RPMI8226 (cell line): ENCODE results near the gene PUM2.
A peak's percentile ranks its signal among the peaks of the same experiment; 100 is the strongest.
"Not testable (repeated sequence)": the region's sequence is repeated elsewhere in the genome, so short reads cannot be mapped to it uniquely, and the experiment has no call there.

Source experiments
- DNase-seq: peaks from one replicate; pipeline ENCODE4 v3.0.0-alpha.2; 2015

PUM2 gene

DNA sequence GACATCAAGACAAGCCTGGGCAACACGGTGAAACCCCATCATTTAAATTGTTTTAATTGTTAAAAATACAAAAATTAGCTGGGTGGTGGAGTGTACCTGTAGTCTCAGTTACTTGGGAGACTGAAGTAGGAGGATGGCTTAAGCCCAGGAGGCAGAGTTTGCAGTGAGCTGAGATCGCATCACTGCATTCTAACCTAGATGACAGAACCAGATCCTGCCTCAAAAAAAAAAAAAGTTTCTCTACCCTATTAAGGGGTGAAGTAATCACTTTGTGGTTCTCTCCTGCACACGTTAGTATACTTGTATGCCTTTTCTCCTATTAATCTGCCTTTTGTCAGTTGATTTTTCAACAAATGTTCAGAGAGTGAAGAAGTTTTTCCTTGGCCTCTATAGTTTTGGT is 18.1 kb upstream of the PUM2 start:
- no peak for DNase-seq

DNA sequence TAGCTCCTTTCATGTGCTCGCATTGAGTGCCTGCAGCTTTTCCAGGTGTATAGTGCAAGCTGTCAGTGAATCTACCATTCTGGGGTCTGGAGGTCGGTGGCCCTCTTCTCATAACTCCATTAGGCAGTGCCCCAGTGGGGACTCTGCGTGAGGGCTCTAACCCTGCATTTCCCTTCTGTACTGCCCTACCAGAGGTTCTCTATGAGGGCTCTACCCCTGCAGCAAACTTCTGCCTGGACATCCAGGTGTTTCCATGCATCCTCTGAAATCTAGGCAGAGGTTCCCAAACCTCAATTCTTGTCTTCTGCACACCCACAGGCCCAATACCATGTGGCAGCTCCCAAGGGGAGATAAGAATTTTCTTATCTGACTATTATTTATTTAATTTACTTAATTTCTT is 17.3 kb upstream of the PUM2 start:
- not testable (repeated sequence) for DNase-seq

DNA sequence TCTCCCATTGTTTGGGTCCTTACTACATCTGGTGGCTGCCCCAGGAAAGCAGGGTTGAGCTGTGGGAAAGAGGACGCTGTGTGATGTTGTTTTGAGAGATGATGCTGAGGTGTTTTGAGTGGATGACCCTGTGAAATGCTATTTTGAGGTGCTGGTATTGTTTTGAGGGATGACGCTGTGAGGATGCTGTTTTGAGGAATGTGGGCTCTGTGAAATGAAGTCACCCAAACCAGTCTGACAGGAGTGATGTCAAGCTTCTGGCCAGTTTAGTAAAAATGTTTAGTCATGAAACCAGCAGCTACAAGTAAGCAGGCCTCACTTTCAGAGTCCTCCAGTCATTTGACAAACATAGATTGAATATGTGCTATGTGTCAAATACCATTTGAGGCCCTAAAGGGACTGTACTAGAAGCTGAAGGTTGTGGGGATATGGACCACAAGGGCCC is 16.1 kb upstream of the PUM2 start:
- no peak for DNase-seq

DNA sequence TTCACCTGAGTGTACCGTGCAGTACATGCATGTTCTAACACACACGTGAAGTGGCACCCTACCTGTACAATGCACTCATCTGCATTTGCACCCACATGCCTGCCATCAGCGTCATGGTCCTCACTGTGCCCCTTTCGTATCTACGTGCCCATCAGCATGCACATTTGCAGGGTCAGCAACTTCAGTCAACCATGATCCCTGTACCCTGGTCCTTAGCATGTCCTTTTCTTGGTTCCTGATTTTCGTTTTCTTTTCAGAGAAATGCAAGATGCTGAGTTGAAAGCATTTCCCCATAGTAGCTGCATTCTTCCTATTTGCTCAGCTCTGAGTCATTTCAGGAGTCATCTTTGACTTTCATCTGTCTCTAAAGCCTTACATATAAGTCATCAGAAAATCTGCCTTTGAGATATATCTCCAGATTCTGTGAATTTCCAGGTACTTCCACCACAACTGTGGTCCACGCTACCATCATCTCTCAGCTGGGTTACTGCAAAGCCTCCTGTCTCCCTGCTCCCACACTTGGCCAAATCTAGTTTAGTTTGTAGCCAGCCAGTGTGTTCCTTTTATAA is 14.7 kb upstream of the PUM2 start:
- peak; percentile 36 for DNase-seq

DNA sequence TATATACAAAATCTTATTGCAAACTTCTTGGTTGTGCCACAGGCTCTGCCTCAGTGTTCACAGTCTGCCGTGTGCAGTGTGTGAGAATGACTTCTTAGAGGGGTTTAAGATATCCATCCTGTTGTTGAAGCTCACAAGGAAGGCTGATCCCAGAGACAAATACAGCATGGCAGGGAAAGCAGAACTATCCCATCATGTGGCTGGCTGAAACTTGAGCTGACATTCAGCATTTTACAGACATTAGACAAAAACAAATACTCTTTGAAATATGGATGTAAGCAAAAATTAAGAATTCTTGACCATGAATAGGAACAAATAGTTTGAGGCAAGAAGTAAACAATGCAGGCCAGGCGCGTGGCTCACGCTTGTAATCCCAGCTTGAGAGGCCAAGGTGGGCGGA is 12.9 kb upstream of the PUM2 start:
- no peak for DNase-seq

DNA sequence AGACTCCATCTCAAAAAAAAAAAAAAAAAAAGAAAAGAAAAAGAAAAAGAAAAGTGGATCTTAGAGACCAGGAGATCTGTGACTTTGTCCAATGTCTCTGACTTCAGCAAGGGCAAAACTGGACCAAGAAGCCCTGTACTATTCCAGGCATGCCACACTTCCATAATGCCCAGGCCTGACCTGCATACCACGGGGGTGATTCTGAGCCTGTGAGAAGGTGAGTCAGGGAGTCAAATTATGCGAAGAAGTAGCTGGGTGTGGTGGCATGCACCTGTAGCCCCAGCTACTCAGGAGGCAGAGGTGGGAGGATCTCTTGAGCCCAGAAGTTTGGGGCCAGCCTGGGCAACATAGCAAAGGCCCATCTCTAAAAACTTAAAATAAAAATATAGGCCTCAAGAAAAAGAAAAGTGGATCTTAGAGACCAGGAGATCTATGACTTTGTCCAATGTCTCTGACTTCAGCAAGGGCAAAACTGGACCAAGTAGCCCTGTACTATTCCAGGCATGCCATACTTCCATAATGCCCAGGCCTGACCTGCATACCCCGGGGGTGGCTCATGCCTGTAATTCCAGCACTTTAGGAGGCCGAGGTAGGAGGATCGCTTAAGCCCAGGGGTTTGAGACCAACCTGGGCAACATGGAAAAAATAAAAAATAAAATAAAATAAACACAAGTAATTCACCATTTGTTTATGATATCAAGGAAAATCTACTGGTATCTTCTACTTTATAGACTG is 12.2 kb upstream of the PUM2 start:
- no peak for DNase-seq

DNA sequence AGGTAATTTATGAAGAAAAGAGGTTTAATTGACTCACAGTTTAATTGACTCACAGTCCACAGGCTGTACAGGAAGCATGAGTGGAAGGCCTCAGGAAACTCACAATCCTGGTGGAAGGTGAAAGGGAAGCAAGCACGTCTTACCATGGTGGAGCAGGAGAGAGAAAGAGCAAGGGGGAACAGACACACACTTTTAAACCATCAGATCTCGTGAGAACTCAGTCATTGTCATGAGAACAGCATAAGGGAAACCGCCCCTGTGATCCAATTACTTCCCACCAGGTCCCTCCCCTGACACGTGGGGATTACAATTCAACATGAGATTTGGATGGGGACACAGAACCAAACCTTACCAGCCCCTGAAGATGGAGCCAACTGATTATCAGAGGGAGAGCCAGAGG is 11.2 kb upstream of the PUM2 start:
- no peak for DNase-seq

DNA sequence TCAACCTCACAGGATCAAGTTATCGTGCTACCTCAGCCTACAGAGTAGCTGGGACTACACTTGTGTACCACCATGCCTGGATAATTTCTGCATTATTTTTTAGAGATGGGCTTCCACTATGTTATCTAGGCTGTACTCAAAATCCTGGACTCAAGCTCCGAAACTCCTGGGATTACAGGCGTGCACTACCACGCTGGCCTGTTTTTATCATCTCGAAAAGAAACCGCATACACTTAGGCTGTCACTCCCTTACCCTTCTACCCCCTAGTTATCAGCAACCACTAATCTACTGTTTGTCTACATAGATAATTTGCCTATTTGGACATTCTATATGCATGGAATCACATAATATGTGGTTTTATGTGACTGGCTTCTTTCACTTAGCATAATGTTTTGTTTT is 8.5 kb upstream of the PUM2 start:
- no peak for DNase-seq

DNA sequence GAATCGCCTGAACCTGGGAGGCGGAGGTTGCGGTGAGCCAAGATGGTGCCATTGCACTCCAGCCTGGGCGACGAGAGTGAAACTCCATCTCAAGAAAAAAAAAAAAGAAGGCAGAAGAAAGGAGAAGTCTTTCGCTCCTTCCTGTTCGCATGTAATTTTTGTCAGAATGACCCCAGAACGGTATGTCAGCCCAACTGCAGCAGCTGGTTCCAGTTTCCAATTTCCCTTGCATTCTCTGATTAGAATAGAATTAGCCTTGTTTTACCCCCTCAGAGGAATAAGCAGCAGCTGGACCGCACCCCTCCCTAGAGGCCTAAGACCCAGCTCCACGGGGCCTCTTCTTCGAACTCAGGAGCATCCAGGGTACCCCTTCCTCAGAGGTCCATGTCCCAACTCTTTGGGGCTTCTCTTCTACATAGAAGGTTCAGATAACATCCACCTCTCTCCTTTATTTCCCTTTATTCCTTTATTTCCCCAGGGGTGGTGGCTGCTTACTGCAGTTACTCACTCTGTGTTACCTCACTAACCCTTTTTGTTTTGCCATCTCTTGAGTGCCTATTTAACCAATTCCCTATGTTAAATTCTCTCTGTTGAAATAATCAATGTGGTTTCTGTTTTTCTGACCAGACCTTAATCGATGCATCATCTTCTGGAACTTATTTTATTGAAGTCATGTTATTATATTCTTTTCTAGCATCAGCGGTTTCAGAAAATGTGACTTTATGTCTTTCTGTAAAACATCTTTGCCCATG is 7.2 kb upstream of the PUM2 start:
- DNase-seq = no peak

DNA sequence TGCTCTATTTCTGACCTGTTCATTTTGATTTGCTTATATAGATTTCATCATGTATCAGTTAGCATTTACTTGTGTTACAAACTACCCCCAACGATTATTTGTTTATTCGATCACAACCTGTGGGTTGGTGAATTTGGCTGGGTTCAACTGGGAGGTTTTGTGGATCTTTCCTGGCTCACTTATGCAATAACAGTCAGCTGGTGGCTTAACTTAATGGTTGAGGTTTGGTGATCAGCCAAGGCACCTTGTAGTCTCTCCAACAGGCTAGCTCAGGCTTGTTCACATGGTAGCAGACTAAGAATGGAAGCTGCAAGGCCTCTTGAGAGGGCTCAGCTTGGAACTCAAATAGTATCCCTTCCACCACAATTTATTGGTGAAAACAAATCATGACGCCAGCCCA is 5.4 kb upstream of the PUM2 start:
- peak; percentile 62 for DNase-seq

DNA sequence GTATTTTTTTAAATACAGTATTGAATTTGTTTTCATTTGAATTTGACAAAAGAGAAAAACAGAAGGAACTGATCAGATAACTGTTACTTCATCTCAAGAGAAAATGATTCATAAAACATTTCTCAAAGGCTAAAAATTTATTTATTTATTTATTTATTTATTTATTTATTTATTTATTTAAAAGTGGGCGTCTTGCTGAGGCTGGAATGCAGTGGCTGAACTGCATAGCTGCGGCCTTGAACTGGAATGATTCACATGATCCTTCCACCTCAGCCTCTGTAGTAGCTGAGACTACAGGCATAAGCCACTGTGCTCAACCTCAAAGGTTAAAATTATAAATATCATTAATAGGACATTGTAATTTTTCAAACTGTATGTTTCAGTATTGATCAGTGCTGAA is 4.5 kb upstream of the PUM2 start:
- DNase-seq = no peak

DNA sequence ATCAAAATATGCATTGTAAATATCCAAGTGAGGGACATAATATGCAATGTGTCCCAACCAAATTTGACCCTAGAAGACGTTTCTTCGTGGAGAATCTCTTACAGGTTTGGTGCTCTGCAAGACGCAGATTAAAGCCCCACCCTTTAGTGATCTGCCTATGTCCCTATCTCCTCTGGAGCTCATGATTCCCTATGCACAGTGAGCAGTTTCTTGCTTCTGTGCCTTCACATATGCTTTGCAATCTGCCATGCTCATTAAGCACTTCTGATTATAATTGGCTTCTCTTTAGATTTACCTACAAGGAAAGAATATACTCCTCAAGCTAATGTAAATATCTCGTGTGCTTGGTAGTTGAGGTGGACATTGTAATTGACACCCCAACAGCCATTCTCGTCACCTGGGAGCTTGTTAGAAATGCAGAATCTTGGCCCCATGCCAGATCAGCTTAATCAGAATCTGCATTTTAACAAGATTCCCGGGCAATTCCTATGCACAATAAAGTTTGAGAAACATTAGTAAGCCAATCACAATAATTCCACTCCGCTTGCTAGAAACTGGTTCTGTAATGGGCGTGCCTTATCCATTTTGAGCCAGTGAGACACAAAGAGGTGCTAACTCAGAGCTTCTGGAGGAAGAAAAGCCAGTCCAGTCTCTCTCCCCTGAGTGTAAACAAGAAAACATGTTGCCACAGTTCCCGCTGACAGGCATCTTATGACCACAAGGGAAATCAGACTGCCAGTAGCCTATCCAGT is 2.8 kb upstream of the PUM2 start:
- no peak for DNase-seq

DNA sequence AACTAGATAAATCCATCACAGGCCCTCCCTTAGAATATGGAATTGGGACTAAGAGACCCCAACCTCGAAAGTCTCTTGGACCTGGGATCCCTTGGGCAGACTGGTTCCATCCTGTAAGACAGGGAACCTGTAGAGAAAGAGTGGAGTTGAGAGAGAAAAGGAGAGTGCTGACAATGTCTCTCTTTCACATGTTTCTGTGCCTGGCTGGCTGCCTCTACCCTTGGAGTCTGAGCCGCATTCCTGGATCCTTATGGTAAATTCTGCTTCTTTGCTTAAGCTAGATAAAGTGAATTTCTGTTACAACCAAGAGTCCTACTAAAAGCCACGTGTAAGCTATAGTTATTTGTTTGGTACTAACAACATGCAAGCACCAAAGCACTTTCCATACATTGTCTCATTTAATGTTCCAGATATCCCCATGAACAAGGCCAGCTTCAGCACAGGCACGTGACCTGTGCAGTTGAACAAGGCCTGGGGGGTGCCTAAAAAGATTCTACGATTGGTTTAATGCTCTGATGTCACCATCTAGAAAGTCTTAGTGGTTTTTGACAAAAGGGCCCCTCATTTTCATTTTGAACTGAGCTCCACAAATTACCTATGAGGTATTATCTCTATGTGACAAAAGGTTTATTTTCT is 2.1 kb upstream of the PUM2 start:
- no peak for DNase-seq

DNA sequence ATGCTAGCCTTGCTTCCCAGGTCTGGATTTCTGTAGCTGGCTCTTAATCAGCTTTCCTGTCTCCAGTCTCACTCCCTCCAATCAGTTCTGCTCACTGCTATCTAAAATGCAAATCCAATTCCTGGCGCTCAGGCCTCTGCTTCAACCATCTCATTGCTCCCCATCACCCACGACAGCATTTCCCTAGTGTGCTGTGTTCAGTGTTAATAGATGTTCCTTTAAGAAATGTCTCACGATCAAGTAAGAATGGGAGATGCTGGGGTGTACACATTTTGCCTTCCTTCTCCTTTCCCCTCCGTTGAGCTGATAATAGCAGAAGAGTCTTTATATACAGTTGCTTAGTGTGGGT is 1.6 kb upstream of the PUM2 start:
- DNase-seq = no peak

DNA sequence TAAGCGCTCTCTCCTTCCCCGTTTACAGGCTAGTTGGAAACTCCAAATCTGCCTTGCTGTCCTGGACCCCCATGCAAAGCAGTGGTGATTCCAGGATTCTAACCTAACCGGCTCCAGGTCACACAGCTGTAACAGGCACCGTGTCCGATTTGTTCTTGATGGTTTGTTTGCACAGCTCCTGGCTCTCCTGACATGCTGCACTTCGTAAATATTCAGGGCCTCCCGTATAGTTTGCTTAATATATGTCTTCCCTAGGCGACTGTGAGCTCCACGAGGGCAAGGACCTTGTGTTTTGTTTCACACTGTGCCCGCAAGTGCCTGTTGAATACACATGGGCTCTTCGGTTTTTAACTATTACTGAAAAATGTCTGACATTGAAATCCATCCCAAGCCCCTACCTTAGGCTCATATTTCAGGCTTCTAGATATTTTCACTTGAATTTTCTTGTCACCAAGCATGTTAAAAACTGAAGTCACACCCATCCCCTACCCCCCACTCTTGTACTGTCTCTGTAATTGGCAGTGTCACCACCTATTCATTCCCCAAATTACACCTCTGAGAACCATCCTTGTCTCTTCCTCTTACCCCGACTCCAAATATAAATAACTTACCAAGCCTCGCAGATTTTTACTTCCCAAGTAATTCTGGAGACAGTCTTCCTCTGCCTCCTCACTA is 1.0 kb upstream of the PUM2 start:
- DNase-seq = peak; percentile 38

DNA sequence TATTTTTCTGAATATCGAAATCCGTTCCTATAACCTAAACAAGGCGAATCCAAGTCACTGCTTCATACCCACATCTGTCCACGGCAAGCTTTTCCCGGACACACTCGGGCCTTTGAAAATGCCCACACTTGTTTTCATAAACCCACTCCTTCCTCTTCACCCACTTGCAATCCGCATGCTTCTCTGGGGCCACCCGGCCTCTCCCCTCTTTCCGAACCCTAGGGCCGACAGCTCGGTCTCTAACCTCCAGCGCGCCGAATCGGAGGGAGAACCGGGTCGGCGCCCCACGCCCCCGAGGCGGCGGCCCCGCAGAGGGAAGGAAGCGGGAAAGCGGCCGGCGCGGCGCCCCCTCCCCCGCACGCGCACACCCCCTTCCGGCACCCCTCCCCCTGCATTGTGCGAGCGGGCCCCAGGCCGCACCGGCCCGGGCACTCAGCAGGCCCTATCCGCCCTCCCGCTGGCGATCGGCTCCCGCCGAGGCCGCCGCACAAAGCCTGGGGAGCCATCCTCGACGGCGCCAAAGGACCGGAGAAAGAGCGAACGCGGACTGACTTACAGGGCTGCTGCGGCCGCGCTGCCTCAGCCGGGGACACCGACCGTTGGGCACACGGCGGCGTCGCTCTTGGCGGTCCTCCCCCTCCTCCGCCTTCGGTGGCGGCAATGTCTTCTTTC is 467 bp downstream of the PUM2 start:
- DNase-seq = peak; percentile 72

DNA sequence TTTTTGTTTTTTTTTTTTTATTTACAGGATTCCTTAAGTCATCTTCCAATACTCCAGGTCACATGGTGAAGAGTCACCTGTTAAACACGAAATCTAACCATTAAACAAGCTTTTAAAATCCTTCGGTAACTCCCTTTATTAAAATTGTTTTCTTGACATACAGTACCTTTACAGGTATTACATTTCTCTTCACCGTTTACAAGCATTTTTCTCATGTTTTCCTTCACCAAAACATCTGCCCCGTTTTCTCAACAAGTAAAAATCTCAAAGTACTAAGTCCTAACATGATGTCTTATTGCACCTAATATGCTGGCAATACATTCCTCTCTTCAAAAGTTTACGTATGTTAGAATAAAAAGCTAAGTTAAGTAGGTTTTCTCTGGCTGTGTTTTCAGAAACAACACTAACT is 1.1 kb downstream of the PUM2 start:
- DNase-seq = no peak

DNA sequence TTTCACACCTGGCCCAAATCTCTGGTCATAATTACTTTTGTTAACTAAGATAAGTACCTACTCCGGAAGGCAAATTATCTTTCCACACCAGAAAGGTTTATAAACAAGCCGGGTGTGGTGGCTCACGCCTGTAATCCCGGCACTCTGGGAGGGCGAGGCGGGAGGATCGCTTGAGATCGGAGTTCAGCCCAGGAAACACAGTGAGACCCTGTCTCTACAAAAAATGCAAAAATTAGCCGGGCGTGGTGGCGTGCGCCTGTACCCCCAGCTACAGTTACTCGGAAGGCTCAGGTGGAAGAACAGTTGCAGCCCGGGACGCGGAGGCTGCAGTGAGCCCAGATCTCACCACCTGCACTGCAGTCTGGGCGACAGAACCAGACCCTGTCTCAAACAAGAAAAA is 2.1 kb downstream of the PUM2 start:
- peak; percentile 46 for DNase-seq

DNA sequence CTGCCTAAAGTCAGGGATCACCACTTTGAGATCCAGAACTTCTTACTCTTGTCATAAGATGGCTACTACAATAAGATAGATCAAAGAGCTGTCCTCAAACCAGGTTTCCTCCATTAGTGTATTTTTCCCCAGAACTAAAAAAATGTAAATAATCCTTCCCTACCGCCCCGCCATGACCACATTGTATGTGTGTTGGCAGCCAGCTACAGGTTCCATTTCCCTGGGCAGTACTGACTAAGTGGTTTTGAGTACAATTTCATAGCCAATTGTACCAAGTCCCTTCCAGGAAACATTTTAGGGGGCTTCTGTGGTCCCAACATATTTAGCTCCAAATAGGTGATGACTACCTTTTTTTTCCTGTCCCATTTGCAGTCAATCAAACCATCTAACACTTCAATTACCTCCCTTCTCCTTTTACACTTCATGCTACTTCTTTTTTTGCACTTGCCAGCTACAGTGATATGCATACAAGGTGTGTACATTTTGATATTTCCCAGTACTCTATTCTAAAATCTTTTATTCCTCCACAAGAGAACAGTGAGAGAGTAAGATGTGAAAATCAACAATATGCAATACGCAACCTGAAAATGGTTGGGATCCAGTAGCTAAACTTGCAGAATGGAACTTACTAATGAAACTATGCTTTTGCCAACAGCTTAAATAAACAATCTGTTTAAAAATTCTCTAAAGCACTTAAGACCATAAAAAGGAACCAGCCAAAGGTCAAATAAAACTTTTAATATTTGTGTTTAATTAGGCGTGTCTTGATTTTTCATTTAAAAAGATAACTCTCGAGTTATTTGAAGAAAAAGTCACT is 3.9 kb downstream of the PUM2 start:
- DNase-seq = no peak

DNA sequence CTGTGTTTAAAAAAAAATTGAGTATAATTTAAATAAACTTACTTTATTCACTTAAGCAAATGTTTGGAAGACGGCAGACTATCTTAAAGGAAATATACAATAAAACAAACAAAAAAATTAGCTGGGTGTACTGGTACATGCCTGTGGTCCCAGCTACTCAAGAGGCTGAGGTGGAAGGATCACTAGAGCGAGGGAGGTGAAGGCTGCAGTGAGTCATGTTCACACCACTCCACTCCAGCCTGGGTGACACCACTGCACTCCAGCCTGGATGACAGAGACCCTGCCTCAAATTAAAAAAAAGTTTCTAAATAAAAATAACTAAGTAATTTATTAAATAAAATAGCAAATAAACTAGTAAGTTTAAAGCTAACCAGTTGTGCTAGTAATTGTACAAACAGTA is 7.5 kb downstream of the PUM2 start:
- DNase-seq = no peak

DNA sequence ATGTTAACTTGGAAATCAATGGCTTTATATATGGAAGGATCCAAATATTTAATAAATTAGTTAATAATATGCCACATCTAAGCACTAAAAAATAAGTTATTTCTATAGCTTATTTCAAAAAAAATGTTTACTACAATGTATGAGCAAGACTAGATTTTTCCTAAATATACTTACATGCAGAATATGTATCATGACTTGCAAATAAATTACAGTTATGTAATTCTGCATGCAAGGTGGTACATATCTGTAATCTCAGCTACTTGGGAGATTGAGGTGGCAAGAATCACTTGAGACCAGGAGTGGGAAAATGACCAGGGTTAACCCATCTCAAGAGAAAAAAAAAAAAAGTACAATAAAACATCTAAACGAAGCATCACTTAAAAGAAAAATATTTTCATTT is 11.6 kb downstream of the PUM2 start:
- no peak for DNase-seq
